Subcutaneous adipose tissue (tissue), 4 donors: ENCODE results near the gene PAK6. TPM values are rescaled to one million over a fixed set of nuclear protein-coding genes. Genes with fewer than 3 reads are reported as not detected.

Experiments used
- CTCF ChIP-seq: fragments of 450-650 bp; IDR thresholded peaks from one replicate; pipeline ENCODE4 v1.5.1; 2016; ENCODE audit warnings: low read depth, mild to moderate bottlenecking, control low read depth, antibody characterized with exemption, moderate library complexity
- total RNA-seq, 4 donors: library from RNA; depleted of rRNA; stranded (reverse); fragments of >200 nt; gene quantifications; one replicate each; pipeline ENCODE4 v1.1.0, GENCODE V29; 2016

PAK6 gene
- total RNA-seq, 4 donors from 2014 or later: 0.49 to 4.1 (median 0.81) TPM

- TF ChIP-seq CTCF: no peak
These were observed 3.3 kb downstream of the PAK6 start for GRCh38 chr15:40242213-40242599.

- TF ChIP-seq CTCF: no peak
These were observed 3.7 kb downstream of the PAK6 start for GRCh38 chr15:40242601-40243000.

GRCh38 chr15:40243126-40243810, 4.4 kb downstream of the PAK6 start:
- TF ChIP-seq CTCF: no peak

- no peak for TF ChIP-seq CTCF
These were observed 6.2 kb downstream of the PAK6 start for GRCh38 chr15:40244961-40245523.

GRCh38 chr15:40245666-40246450, 7.0 kb downstream of the PAK6 start:
- no peak for TF ChIP-seq CTCF

GRCh38 chr15:40246496-40247280, 7.8 kb downstream of the PAK6 start:
- no peak for TF ChIP-seq CTCF
